Transverse colon (tissue), 3 donors: Measurements from ENCODE around the gene DHTKD1.

Source experiments
- POLR2A ChIP-seq: fragments of 450-650 bp; IDR thresholded peaks from one replicate; pipeline ENCODE4 v1.6.1; 2016; ENCODE audit warnings: antibody characterized with exemption, mild to moderate bottlenecking, moderate library complexity
- POLR2AphosphoS5 ChIP-seq, 3 donors: sonication (generic); formaldehyde crosslinking; IDR thresholded peaks; one replicate each; pipeline ENCODE4 v1.6.1; 2016; ENCODE audit warnings: antibody characterized with exemption in 3 of 3

- TF ChIP-seq POLR2AphosphoS5 (IDR thresholded peaks at IDR 0.05): no peak
- no peak for TF ChIP-seq POLR2A
Observed at GRCh38 chr10:12048547-12048946, 20.2 kb upstream of the DHTKD1 start.
